ENCODE measurements around the gene LRRC71.

- TF ChIP-seq, protein P1, sequence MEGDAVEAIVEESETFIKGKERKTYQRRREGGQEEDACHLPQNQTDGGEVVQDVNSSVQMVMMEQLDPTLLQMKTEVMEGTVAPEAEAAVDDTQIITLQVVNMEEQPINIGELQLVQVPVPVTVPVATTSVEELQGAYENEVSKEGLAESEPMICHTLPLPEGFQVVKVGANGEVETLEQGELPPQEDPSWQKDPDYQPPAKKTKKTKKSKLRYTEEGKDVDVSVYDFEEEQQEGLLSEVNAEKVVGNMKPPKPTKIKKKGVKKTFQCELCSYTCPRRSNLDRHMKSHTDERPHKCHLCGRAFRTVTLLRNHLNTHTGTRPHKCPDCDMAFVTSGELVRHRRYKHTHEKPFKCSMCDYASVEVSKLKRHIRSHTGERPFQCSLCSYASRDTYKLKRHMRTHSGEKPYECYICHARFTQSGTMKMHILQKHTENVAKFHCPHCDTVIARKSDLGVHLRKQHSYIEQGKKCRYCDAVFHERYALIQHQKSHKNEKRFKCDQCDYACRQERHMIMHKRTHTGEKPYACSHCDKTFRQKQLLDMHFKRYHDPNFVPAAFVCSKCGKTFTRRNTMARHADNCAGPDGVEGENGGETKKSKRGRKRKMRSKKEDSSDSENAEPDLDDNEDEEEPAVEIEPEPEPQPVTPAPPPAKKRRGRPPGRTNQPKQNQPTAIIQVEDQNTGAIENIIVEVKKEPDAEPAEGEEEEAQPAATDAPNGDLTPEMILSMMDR (tag by site-specific recombination; IDR thresholded peaks at IDR 0.05), result no peak
- TF ChIP-seq ZNF544 (tag by site-specific recombination; IDR thresholded peaks at IDR 0.05) (no peak), ZFP37 (tag by site-specific recombination; IDR thresholded peaks at IDR 0.05) (no peak), SETDB1 (IDR thresholded peaks at IDR 0.05; ENCODE audit: insufficient read length, low read length) (no peak), ZNF76 (tag by site-specific recombination; IDR thresholded peaks at IDR 0.05; ENCODE audit: borderline replicate concordance, low read depth) (no peak), SP3 (tag by site-specific recombination; IDR thresholded peaks at IDR 0.05) (no peak), ZEB2 (tag by site-specific recombination; IDR thresholded peaks at IDR 0.05) (no peak), ZNF629 (tag by site-specific recombination; IDR thresholded peaks at IDR 0.05) (no peak), TCF7L2 (IDR thresholded peaks at IDR 0.05; ENCODE audit: borderline replicate concordance, low read depth, low read length) (no peak), ZNF843 (tag by site-specific recombination; IDR thresholded peaks at IDR 0.05) (no peak)
Observed at GRCh38 chr1:156874572-156875340, 45.7 kb upstream of the LRRC71 start.
